IgD-negative memory B cell (primary cell): Measurements from ENCODE around the gene AAR2. TPM values are rescaled to one million over a fixed set of nuclear protein-coding genes. Genes with fewer than 3 reads are reported as not detected.

ENCODE experiments used
- H3K27ac Mint-ChIP-seq, 3 donors: one replicate each; pipeline ENCODE4 v1.8.0; 2020 to 2022; ENCODE audit warnings: mild to moderate bottlenecking in 3 of 3, mixed read lengths in 3 of 3, moderate library complexity in 1 of 3
- H3K27me3 Mint-ChIP-seq: one replicate; pipeline ENCODE4 v1.8.0; 2021; ENCODE audit warnings: mixed read lengths
- H3K36me3 Mint-ChIP-seq: one replicate; pipeline ENCODE4 v1.8.0; 2020; ENCODE audit warnings: mild to moderate bottlenecking, mixed read lengths
- H3K4me1 Mint-ChIP-seq, 3 donors: one replicate each; pipeline ENCODE4 v1.8.0; 2020 to 2022; ENCODE audit warnings: mixed read lengths in 3 of 3, mild to moderate bottlenecking in 1 of 3
- H3K4me3 Mint-ChIP-seq, 4 donors: one replicate each; pipeline ENCODE4 v1.8.0; 2020 to 2022; ENCODE audit warnings: mild to moderate bottlenecking in 4 of 4, mixed read lengths in 4 of 4, moderate library complexity in 3 of 4
- H3K9me3 Mint-ChIP-seq, 3 donors: one replicate each; pipeline ENCODE4 v1.8.0; 2020 to 2021; ENCODE audit warnings: mixed read lengths in 3 of 3, mild to moderate bottlenecking in 1 of 3
- polyA plus RNA-seq: library from polyadenylated mRNA; unstranded; fragments of 300-500 nt; fragmentation: Illumina TruSeq; gene quantifications from one replicate; pipeline ENCODE4 v1.2.3, GENCODE V29; 2021

AAR2 gene
- polyA plus RNA-seq, 1 donor from 2014 or later, result 30.8 TPM

- peaks cover 48% of the 10 kb centered on the region for H3K27me3 Mint-ChIP-seq
- peaks cover 0 to 10% (median 5%) of the 10 kb centered on the region in 3 donors for H3K4me1 Mint-ChIP-seq
- no peak overlapping the region for H3K4me3 Mint-ChIP-seq
- H3K36me3 Mint-ChIP-seq, result peaks cover 1% of the 10 kb centered on the region
- no peak overlapping the region for H3K27ac Mint-ChIP-seq
- H3K9me3 Mint-ChIP-seq, result no peaks in the 10 kb centered on the region
Observed at GRCh38 chr20:36303020-36303595, 66.8 kb downstream of the AAR2 start.

GRCh38 chr20:36303831-36304230, 67.6 kb downstream of the AAR2 start:
- Mint-ChIP-seq H3K9me3 (no peaks in the 10 kb centered on the region), H3K36me3 (peaks cover 1% of the 10 kb centered on the region), H3K27ac (no peak overlapping the region), H3K4me1 (peaks cover 0 to 10% (median 5%) of the 10 kb centered on the region in 3 donors), H3K27me3 (peaks cover 46% of the 10 kb centered on the region), H3K4me3 (no peak overlapping the region)

- Mint-ChIP-seq H3K4me3 (peak overlapping the region in 1 of 4 donors; percentile 63), H3K27ac (no peak overlapping the region)
Observed at GRCh38 chr20:36304786-36305495, 68.7 kb downstream of the AAR2 start.

GRCh38 chr20:36305602-36306551, 69.6 kb downstream of the AAR2 start, which contains the start of gene DLGAP4:
Gene DLGAP4 (plus strand): TSS chr20:36306339. CDS start chr20:36431718, 125,379 bp downstream.
- H3K9me3 Mint-ChIP-seq, result peaks cover 0 to 2% (median 0%) of the 10 kb centered on the region in 3 donors
- H3K27me3 Mint-ChIP-seq, result peaks cover 47% of the 10 kb centered on the region
- peak within 1 kb of the TSS; percentile 32 to 93 (median 74) for H3K4me3 Mint-ChIP-seq
- H3K36me3 Mint-ChIP-seq, result no peaks in the 10 kb centered on the region
- no peak within 1 kb of the TSS for H3K27ac Mint-ChIP-seq
- H3K4me1 Mint-ChIP-seq, result peaks cover 0 to 10% (median 8%) of the 10 kb centered on the region in 3 donors

More at GRCh38 chr20:36304786-36305495, 68.7 kb downstream of the AAR2 start:
- peaks cover 0 to 10% (median 8%) of the 10 kb centered on the region in 3 donors for H3K4me1 Mint-ChIP-seq
- H3K36me3 Mint-ChIP-seq, result no peaks in the 10 kb centered on the region
- peaks cover 0 to 2% (median 0%) of the 10 kb centered on the region in 3 donors for H3K9me3 Mint-ChIP-seq
- peaks cover 48% of the 10 kb centered on the region for H3K27me3 Mint-ChIP-seq

Other genes with a start within 250 kb of the AAR2 start
- gene EPB41L1, start 81.7 kb upstream of the AAR2 start, polyA plus RNA-seq, result 0.83 TPM
- gene DLGAP4, start 69.9 kb downstream of the AAR2 start, polyA plus RNA-seq, result 48.2 TPM